Trophoblast cell (in vitro differentiated cells and primary cell): ENCODE data around the gene ID3.

Experiments
- DNase-seq, 2 donors: peaks; one replicate each; pipeline ENCODE4 v3.0.0-alpha.2; 2016
- H2AFZ ChIP-seq: 2 replicates; pipeline ENCODE4 v1.6.1; 2013; ENCODE audit warnings: low read length, moderate library complexity, mild to moderate bottlenecking; ENCODE audit not compliant: insufficient read depth, poor library complexity
- H2AK5ac ChIP-seq: 2 replicates; pipeline ENCODE4 v1.6.1; 2013; ENCODE audit warnings: mild to moderate bottlenecking, low read length
- H2BK120ac ChIP-seq: 2 replicates; pipeline ENCODE4 v1.6.1; 2013; ENCODE audit warnings: low read length, mild to moderate bottlenecking, moderate library complexity; ENCODE audit not compliant: insufficient read depth, poor library complexity
- H2BK12ac ChIP-seq: 2 replicates; pipeline ENCODE4 v1.6.1; 2013; ENCODE audit warnings: mild to moderate bottlenecking, low read length, moderate library complexity
- H2BK5ac ChIP-seq: 2 replicates; pipeline ENCODE4 v1.6.1; 2013; ENCODE audit warnings: low read length, low read depth, moderate library complexity, mild to moderate bottlenecking; ENCODE audit not compliant: poor library complexity
- H3K14ac ChIP-seq: 2 replicates; pipeline ENCODE4 v1.6.1; 2013; ENCODE audit warnings: mild to moderate bottlenecking, low read length
- H3K18ac ChIP-seq: 2 replicates; pipeline ENCODE4 v1.6.1; 2013; ENCODE audit warnings: mild to moderate bottlenecking, low read length
- H3K23ac ChIP-seq: 2 replicates; pipeline ENCODE4 v1.6.1; 2013; ENCODE audit warnings: low read length
- H3K27ac ChIP-seq: 2 replicates; pipeline ENCODE4 v1.5.1; 2013; ENCODE audit warnings: low read depth, mild to moderate bottlenecking, inconsistent platforms, low read length, moderate library complexity
- H3K27me3 ChIP-seq: 2 replicates; pipeline ENCODE4 v1.6.1; 2013; ENCODE audit warnings: inconsistent platforms, mild to moderate bottlenecking, low read length, moderate library complexity; ENCODE audit not compliant: insufficient read depth
- H3K36me3 ChIP-seq, 2 experiments: 1 replicate in 1 of 2; 2 replicates in 1 of 2; pipeline ENCODE4 v1.6.1; 2013; ENCODE audit warnings: low read length in 2 of 2, mild to moderate bottlenecking in 2 of 2, moderate library complexity in 1 of 2; ENCODE audit not compliant: insufficient read depth in 2 of 2, control insufficient read depth in 1 of 2
- H3K4ac ChIP-seq: 2 replicates; pipeline ENCODE4 v1.6.1; 2013; ENCODE audit warnings: low read depth, mild to moderate bottlenecking, low read length, moderate library complexity
- H3K4me1 ChIP-seq, 2 experiments: 1 replicate in 1 of 2; 2 replicates in 1 of 2; pipeline ENCODE4 v1.6.1; 2013; ENCODE audit warnings: low read length in 2 of 2, mild to moderate bottlenecking in 2 of 2, moderate library complexity in 1 of 2; ENCODE audit not compliant: insufficient read depth in 2 of 2, control insufficient read depth in 1 of 2
- H3K4me2 ChIP-seq: 2 replicates; pipeline ENCODE4 v1.6.1; 2013; ENCODE audit warnings: inconsistent platforms, mild to moderate bottlenecking, low read length, moderate library complexity
- H3K4me3 ChIP-seq: 2 replicates; pipeline ENCODE4 v1.5.1; 2013; ENCODE audit warnings: mild to moderate bottlenecking, low read depth, low read length, inconsistent platforms
- H3K79me1 ChIP-seq: one replicate; pipeline ENCODE4 v1.6.1; 2013; ENCODE audit warnings: low read length
- H3K79me2 ChIP-seq: 2 replicates; pipeline ENCODE4 v1.6.1; 2013; ENCODE audit warnings: low read length, mild to moderate bottlenecking; ENCODE audit not compliant: control insufficient read depth, insufficient read depth, poor library complexity
- H3K9ac ChIP-seq: 2 replicates; pipeline ENCODE4 v1.6.1; 2013; ENCODE audit warnings: mild to moderate bottlenecking, low read length
- H3K9me3 ChIP-seq: 2 replicates; pipeline ENCODE4 v1.6.1; 2013; ENCODE audit warnings: low read depth, mild to moderate bottlenecking, control low read depth, inconsistent platforms, low read length; ENCODE audit not compliant: insufficient read depth
- H4K12ac ChIP-seq: 2 replicates; pipeline ENCODE4 v1.6.1; 2013; ENCODE audit warnings: low read depth, mild to moderate bottlenecking, low read length, moderate library complexity
- H4K8ac ChIP-seq: 2 replicates; pipeline ENCODE4 v1.6.1; 2013; ENCODE audit warnings: low read depth, mild to moderate bottlenecking, low read length, moderate library complexity
- H4K91ac ChIP-seq: one replicate; pipeline ENCODE4 v1.6.1; 2013; ENCODE audit warnings: low read depth, mild to moderate bottlenecking, low read length, moderate library complexity
- WGBS: extraction: QIAGEN DNeasy Blood & Tissue Kit; methylation state at CpG from one replicate; pipeline ENCODE4 v1.1.7; 2013; ENCODE audit warnings: missing lambda C conversion rate; ENCODE audit not compliant: insufficient read length, insufficient coverage; ENCODE audit errors: extremely low coverage; 5-methylcytosine and 5-hydroxymethylcytosine counted together

Gene ID3

GRCh38 chr1:23565776-23566175 is 6.5 kb upstream of the ID3 start:
- peak overlapping the region; percentile 85 for H4K91ac ChIP-seq
- no peak overlapping the region for H3K4me3 ChIP-seq
- H3K4me1 ChIP-seq: peaks cover 32 to 33% of the 10 kb centered on the region in 2 experiments
- no peak overlapping the region for H3K14ac ChIP-seq
- peak overlapping the region; percentile 81 for H2AK5ac ChIP-seq
- H2BK120ac ChIP-seq: peak overlapping the region; percentile 15
- H2BK5ac ChIP-seq: no peak overlapping the region
- H3K27me3 ChIP-seq: no peaks in the 10 kb centered on the region
- H3K23ac ChIP-seq: no peak overlapping the region
- no peak overlapping the region for H4K8ac ChIP-seq
- H2BK12ac ChIP-seq: peak overlapping the region; percentile 90
- no peak overlapping the region for H4K12ac ChIP-seq
- no peak overlapping the region for H2AFZ ChIP-seq
- no peak overlapping the region for H3K9ac ChIP-seq
- DNase-seq: no peak
- H3K18ac ChIP-seq: no peak overlapping the region
- H3K9me3 ChIP-seq: no peaks in the 10 kb centered on the region
- H3K79me2 ChIP-seq: peaks cover 10% of the 10 kb centered on the region
- no peak overlapping the region for H3K4ac ChIP-seq
- whole genome bisulfite sequencing: no CpG with 5 or more reads among the region's 3 CpGs
- H3K27ac ChIP-seq: no peak overlapping the region
- peaks cover 45% of the 10 kb centered on the region for H3K79me1 ChIP-seq
- H3K36me3 ChIP-seq: no peaks in the 10 kb centered on the region
- H3K4me2 ChIP-seq: no peak overlapping the region

- Histone ChIP-seq H3K4me2 (no peak overlapping the region), H4K8ac (peak overlapping the region; percentile 36), H2BK12ac (peak overlapping the region; percentile 96), H3K36me3 (no peaks in the 10 kb centered on the region), H3K14ac (no peak overlapping the region), H3K9me3 (no peaks in the 10 kb centered on the region), H2BK120ac (peak overlapping the region; percentile 78), H3K4me1 (peaks cover 37 to 41% of the 10 kb centered on the region in 2 experiments), H3K79me1 (peaks cover 57% of the 10 kb centered on the region), H3K4me3 (no peak overlapping the region), H3K27ac (no peak overlapping the region), H3K18ac (peak overlapping the region; percentile 84), H3K27me3 (no peaks in the 10 kb centered on the region), H2AK5ac (no peak overlapping the region), H3K4ac (peak overlapping the region; percentile 30), H2BK5ac (peak overlapping the region; percentile 16), H4K12ac (no peak overlapping the region), H2AFZ (no peak overlapping the region), H3K23ac (no peak overlapping the region), H3K9ac (no peak overlapping the region), H4K91ac (peak overlapping the region; percentile 39), H3K79me2 (peaks cover 10% of the 10 kb centered on the region)
- no CpG with 5 or more reads among the region's 10 CpGs for WGBS
- DNase-seq: peak; percentile 80 to 83
These were observed 5.3 kb upstream of the ID3 start for GRCh38 chr1:23564529-23565122.

DNA sequence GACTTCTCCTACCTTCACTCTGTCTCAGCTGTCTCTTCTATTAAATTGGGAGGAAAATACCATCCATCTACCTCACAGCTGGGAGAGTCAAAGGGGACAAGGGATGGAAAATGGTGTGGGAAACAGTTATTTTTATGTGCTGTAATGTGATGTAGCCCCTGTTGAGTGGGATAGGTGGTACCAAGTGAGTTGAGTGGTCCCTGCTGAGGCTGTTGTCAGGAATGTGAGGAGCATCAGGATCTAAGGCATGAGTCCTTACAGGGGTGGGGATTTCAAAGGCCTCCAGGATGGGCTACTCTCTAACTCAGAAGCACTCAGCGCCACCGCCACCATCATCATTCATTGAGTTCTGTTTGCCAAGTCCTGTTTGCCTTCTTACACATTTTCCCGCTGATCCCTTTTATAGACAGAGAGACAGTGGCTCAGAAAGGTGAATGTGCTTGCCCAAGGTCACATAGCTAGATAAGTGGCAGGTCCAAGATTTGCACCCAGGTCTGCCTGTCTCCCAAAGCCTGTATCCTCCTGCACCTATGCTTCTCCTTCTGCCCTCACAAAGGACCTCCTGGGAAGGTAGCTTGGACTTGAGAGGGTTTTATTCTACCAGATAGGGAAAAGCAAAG is 4.6 kb upstream of the ID3 start:
- peak overlapping the region; percentile 58 for H2BK12ac ChIP-seq
- peaks cover 35 to 37% of the 10 kb centered on the region in 2 experiments for H3K4me1 ChIP-seq
- H3K23ac ChIP-seq: no peak overlapping the region
- no peaks in the 10 kb centered on the region for H3K9me3 ChIP-seq
- H3K79me1 ChIP-seq: peaks cover 57% of the 10 kb centered on the region
- DNase-seq: no peak
- H3K18ac ChIP-seq: peak overlapping the region; percentile 57
- no peak overlapping the region for H2AFZ ChIP-seq
- H2AK5ac ChIP-seq: peak overlapping the region; percentile 86
- peak overlapping the region; percentile 78 for H2BK120ac ChIP-seq
- no peak overlapping the region for H3K4me2 ChIP-seq
- H4K12ac ChIP-seq: no peak overlapping the region
- H2BK5ac ChIP-seq: peak overlapping the region; percentile 24
- peak overlapping the region; percentile 69 for H4K91ac ChIP-seq
- no peak overlapping the region for H3K9ac ChIP-seq
- H3K4ac ChIP-seq: peak overlapping the region; percentile 35
- H3K27me3 ChIP-seq: no peaks in the 10 kb centered on the region
- no peak overlapping the region for H3K27ac ChIP-seq
- H3K79me2 ChIP-seq: peaks cover 11% of the 10 kb centered on the region
- no CpG with 5 or more reads among the region's 3 CpGs for WGBS
- peaks cover 0 to 2% of the 10 kb centered on the region in 2 experiments for H3K36me3 ChIP-seq
- H4K8ac ChIP-seq: peak overlapping the region; percentile 8
- no peak overlapping the region for H3K4me3 ChIP-seq
- peak overlapping the region; percentile 51 for H3K14ac ChIP-seq

DNA sequence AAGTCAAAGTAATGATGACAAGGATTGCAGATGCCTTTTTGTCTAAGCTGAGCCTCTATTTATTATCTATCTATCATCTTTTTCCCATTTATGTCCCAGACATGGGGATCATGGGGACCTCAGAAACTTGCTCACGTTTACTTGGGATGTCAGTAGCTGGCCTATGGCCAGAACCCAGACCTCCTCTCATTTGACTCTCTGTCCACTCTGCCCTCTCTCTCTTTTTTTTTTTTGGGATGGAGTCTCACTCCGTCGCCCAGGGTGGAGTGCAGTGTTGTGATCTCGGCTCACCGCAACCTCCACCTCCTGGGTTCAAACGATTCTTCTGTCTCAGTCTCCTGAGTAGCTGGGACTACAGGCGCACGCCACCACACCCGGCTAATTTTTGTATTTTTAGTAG is 3.7 kb upstream of the ID3 start:
- no CpG with 5 or more reads among the region's 9 CpGs for WGBS
- no peak for DNase-seq
- H3K36me3 ChIP-seq: peaks cover 6 to 10% of the 10 kb centered on the region in 2 experiments

More for the DNA sequence above, 3.7 kb upstream of the ID3 start:
- Histone ChIP-seq H4K91ac (peak overlapping the region; percentile 69), H3K4me3 (no peak overlapping the region), H4K8ac (peak overlapping the region; percentile 9), H3K79me2 (peaks cover 16% of the 10 kb centered on the region), H3K4ac (peak overlapping the region; percentile 34), H3K23ac (no peak overlapping the region), H3K4me2 (no peak overlapping the region), H3K27me3 (no peaks in the 10 kb centered on the region), H2BK5ac (peak overlapping the region; percentile 70), H3K9me3 (no peaks in the 10 kb centered on the region), H4K12ac (no peak overlapping the region), H3K27ac (peak overlapping the region; percentile 20), H3K18ac (no peak overlapping the region), H2AK5ac (no peak overlapping the region), H3K79me1 (peaks cover 57% of the 10 kb centered on the region), H2AFZ (no peak overlapping the region), H3K14ac (no peak overlapping the region), H2BK120ac (peak overlapping the region; percentile 76), H3K9ac (no peak overlapping the region), H3K4me1 (peaks cover 29 to 34% of the 10 kb centered on the region in 2 experiments), H2BK12ac (peak overlapping the region; percentile 72)
